Measurements from ENCODE around the gene IRX3.
"Not testable (repeated sequence)": the region's sequence is repeated elsewhere in the genome, so short reads cannot be mapped to it uniquely, and the experiment has no call there.

Gene IRX3

GRCh38 chr16:54275956-54276355 lies 10.6 kb downstream of the IRX3 start:
- DNase-seq (ENCODE audit: low read depth in 3 of 3): no peak

DNA sequence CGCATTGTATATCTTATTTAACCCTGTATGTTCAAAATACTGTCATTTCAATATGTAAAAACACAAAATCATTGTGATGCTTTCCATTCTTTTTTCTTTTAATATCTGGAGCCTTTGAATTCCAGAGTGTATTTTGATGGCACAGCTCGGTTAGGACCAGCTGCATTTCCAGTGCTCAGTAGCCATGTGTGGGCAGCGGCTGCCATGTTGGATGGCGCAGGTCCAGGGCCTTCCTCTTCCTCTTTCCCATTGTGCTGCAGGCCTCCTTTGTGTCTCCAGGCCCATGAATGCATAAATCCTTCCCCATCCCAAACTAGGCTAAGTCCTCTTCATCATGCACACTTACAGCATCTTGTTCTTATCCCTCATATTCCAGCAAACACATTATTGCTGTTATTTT lies 13.0 kb downstream of the IRX3 start:
- DNase-seq (ENCODE audit: low read depth in 3 of 3): no peak

GRCh38 chr16:54270711-54271110 lies 15.9 kb downstream of the IRX3 start:
- no peak for DNase-seq (ENCODE audit: low read depth in 3 of 3)

DNA sequence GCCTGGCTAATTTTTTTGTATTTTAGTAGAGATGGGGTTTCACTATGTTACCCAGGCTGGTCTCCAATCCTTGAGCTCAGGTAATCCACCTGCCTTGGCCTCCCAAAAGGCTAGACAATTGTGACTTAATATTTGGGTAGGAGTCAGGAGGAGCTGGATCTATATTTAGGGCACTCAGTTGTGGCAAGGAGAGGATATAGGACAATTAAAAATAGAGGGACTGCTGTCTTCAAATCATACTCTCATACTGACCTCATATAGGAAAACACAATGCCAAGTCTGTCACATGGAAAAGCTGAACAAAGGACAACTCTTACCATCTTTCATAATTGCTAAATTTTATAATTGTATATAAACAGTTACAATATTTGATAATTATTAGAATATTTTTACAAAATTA lies 17.1 kb downstream of the IRX3 start:
- no peak for DNase-seq (ENCODE audit: low read depth in 3 of 3)

- no peak for DNase-seq (ENCODE audit: low read depth in 3 of 3)
Observed at GRCh38 chr16:54268766-54269165, 17.8 kb downstream of the IRX3 start.

DNA sequence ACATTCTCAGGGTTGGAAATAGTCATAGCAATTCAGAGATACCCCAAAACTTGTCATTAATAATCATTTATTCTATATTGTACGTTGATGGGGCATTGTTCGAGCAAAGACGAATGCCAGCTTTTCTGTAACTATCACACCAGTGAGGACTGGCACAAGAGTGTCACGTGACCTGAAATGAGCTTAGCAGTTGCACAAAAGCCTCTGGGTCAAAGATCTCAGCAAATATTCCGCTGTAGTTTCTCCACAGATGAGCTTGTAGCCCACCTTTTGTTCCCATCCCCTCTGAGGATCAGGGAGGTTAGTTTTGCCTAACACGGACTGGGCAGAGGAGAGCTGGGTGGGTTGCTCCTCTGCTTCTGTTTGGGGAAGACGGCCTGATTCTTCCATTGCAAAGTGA lies 18.2 kb downstream of the IRX3 start:
- DNase-seq (ENCODE audit: low read depth in 3 of 3): no peak

- DNase-seq (ENCODE audit: low read depth in 3 of 3): no peak
Observed at GRCh38 chr16:54266363-54266955, 20.1 kb downstream of the IRX3 start.

DNA sequence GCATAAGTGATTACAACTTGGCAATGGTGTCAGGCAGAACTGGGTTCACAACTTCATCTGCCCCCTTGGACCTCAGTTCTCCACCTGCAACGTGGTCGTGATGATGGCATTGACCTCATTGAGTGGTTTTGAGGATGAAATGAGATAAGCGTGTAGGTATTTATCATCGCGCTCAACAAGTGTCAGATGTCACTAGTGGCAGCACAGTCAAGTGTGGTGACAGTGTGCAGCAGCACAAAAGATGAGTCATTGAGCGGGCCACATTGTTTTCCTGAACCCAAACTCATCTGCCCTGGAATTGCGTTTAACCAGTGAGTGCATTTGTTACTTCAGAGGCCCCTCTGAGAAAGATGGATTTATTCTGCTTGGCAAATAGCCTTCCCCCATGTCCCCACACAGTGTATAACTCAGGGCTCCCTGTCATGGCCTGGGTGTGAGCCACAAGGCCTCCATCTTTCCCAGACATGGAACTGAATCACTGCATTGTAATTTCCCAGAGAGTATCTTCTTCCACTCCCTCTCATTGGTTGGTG lies 20.9 kb downstream of the IRX3 start:
- DNase-seq (ENCODE audit: low read depth in 3 of 3): no peak

GRCh38 chr16:54253118-54253517 lies 33.5 kb downstream of the IRX3 start:
- no peak for DNase-seq (ENCODE audit: low read depth in 3 of 3)

GRCh38 chr16:54248863-54249710 lies 37.5 kb downstream of the IRX3 start:
- no peak for DNase-seq (ENCODE audit: low read depth in 3 of 3)

- DNase-seq (ENCODE audit: low read depth in 3 of 3): not testable (repeated sequence)
Observed at GRCh38 chr16:54247705-54248104, 38.9 kb downstream of the IRX3 start.

GRCh38 chr16:54246454-54246821 lies 40.1 kb downstream of the IRX3 start:
- DNase-seq (ENCODE audit: low read depth in 3 of 3): no peak

DNA sequence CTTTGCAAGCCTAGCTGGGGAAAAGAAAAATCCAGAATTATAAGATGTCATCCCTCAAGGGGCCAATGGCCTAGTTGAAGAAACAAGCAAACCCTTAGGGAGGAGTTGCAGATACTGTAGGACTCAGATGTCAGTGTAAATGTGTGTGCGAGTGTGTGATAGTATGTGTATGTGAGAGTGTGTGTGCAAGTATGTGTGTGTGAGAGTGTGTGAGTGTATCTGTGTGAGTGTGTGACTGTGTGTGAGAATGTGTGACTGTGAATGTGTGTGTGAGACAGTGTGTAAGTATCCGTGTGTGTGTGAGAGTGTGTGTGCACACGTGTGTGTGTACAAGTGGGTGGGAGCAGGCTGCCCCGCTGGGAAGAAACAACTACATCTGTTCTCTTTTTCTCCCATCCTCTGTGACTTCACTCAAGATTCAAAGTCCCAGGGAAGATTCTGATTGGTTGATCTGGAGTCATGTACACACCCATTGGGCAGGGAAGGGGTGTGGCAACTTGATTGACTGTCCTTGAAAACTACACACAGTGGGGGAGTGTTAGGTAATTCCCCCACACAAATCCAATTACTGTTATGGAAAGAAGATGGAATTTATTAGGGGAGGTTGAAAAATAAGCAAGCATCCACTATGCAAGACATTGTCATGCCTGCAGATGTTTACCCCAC lies 40.7 kb downstream of the IRX3 start:
- DNase-seq (ENCODE audit: low read depth in 3 of 3): no peak

DNA sequence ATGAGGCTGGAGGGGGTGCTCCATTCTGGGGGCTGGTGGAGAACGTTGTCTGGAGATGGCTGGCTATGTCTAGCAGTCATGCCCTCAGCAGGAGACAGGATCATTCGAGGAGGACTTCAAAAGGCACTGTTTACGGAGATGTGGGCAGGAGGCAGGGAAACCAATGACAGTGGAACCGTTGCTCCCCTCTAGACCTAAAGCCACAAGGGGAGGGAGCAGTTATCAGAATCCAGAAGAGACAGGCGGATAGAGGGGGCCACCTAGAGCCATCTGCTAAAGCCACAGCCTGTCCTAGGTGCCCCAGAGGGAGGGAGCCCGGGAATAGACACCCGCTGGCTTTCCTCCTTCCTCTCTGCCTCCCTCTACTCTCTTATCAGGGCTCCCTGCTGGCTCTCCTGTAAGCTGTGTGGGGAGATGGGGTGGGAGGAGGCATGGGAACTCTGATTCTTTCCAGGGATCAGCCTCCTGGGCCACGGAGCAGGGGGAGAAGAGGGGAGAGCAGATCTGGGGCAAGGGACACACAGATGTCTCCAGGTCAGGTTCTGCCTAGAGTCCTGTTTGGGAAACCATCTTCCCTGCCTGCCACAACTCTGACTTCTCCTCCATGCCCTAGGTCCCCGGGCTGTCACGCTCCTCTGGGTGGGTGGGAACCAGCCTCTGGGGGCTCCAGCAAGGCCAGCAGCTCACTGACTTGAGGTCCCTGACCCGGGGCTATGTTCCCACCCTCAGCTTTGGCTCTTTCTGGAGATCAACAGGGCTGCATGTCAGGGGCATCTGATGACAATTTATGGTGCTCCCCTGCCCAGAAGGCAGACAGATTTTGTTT lies 42.3 kb downstream of the IRX3 start:
- no peak for DNase-seq (ENCODE audit: low read depth in 3 of 3)

DNA sequence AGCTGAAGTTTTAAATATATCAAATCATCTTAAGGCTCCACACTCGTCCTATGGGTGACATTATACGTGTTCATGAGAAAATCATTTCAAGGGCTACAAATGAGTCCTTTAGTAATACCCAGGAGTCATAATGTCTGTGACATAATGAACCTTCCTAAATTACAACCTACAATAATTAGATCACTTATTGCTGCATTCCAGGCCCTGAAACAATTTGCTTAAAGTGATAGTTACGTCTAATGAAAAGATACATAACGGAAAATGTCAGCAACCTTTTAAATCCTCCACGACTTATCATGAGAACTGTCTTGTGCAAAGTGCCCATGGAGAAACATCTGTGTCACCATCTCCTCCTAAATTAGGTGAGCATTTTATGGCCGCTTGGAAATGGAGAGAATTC lies 43.4 kb downstream of the IRX3 start:
- DNase-seq (ENCODE audit: low read depth in 3 of 3): no peak

DNA sequence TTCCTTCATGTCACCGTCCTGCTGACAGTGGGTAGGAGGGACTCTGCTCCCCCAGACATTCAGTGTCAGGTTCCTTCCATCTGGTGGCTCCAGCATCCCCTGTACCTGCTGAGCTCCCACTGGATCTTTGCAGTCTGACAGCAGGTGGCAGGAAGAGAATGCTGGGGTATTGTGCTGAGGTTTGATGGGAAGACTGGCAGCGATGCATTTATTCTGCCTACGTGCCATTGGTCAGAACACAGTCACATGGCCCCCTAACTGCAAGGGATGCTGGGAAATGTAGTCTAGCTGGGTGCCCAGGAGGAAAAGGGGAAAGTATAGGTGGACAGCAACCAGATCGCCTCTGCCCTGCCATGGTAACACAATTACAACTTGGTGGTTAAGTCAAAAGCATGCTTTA lies 44.4 kb downstream of the IRX3 start:
- DNase-seq (ENCODE audit: low read depth in 3 of 3): no peak

DNA sequence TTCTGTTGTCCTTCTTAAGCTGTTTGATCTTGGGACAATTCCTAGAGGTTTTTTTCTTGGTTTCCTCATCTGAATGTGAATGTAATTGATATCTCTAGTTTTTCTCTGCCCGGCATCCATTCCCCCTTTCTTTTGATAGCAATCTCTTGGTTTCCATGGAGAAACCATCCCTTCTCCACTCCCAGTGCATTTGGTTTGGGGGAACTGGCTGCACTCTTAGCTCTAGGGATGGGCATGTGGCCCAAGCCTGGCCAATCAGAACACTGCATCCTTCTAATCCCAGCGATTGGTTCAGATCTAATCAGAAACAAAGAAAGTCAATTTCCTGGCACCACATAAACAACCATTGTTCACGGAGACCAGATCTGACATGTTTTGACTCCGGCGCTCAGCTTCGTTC lies 45.1 kb downstream of the IRX3 start:
- no peak for DNase-seq (ENCODE audit: low read depth in 3 of 3)

GRCh38 chr16:54240271-54241129 lies 46.1 kb downstream of the IRX3 start:
- DNase-seq (ENCODE audit: low read depth in 3 of 3): no peak

DNA sequence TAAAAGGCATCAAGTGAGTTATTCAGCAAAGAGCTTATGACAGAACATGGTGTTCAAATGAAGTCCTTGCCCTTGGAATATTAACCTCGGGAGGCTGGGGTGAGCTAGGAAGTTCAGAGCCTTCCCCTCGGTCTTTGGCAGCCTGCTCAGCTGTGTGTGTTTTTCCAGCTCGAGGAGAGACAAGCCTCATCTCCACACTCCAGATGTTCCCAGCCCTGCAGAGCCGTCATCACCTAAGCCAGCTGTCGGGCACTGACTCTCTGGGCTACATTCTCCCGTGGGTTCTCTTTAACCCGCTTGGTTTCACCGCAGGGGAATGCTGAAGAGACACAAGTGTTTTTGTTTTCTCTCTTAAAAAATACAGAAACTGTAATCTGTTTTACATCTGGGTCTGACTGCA lies 47.1 kb downstream of the IRX3 start:
- no peak for DNase-seq (ENCODE audit: low read depth in 3 of 3)

GRCh38 chr16:54236773-54237172 lies 49.8 kb downstream of the IRX3 start:
- no peak for DNase-seq (ENCODE audit: low read depth in 3 of 3)

GRCh38 chr16:54233615-54234014 lies 53.0 kb downstream of the IRX3 start:
- DNase-seq (ENCODE audit: low read depth in 3 of 3): no peak

All from stimulated activated CD4-positive, alpha-beta T cell treated with anti-CD3 and anti-CD28 coated beads, TNF-alpha, amount 100 ng/mL, for 4 hours (primary cell).